Naive thymus-derived CD4-positive, alpha-beta T cell (primary cell): ENCODE measurements around the gene CDH4. TPM values are rescaled to one million over a fixed set of nuclear protein-coding genes. Genes with fewer than 3 reads are reported as not detected.

Experiments
- ATAC-seq: fragments of 150-1000 bp; cut with Tn5 transposase; 2 replicates; pipeline ENCODE4 v1.10.0; 2021; ENCODE audit warnings: mild to moderate bottlenecking, moderate library complexity
- CTCF ChIA-PET: fragments of 350-600 bp; sonication (Branson Sonifier 250); formaldehyde crosslinking; loops from one replicate; lab custom pipeline; 2021; ENCODE audit warnings: antibody characterized with exemption; lab: Charles Lee
- POLR2A ChIA-PET: fragments of 350-600 bp; sonication (Branson Sonifier 250); formaldehyde crosslinking; loops from one replicate; lab custom pipeline; 2021; ENCODE audit warnings: antibody characterized with exemption, inconsistent platforms; lab: Charles Lee
- DNase-seq, 9 donors: peaks; one replicate each; pipeline versions ENCODE4 v3.0.0 to v3.0.0-alpha.2; 2020 to 2022; ENCODE audit warnings: mixed read lengths in 1 of 9
- H3K27ac ChIP-seq: one replicate; pipeline ENCODE4 v1.7.0; 2013; ENCODE audit warnings: mild to moderate bottlenecking, low read depth, low read length, moderate library complexity
- H3K27me3 ChIP-seq, 2 donors: one replicate each; pipeline ENCODE4 v1.7.0; 2013; ENCODE audit warnings: low read length in 2 of 2, mild to moderate bottlenecking in 2 of 2, moderate library complexity in 2 of 2; ENCODE audit not compliant: control insufficient read depth in 2 of 2, insufficient read depth in 2 of 2
- H3K36me3 ChIP-seq, 3 experiments: 1 replicate in 2 of 3; 2 replicates in 1 of 3; pipeline ENCODE4 v1.7.0; 2013; ENCODE audit warnings: low read length in 3 of 3, mild to moderate bottlenecking in 3 of 3, moderate library complexity in 1 of 3; ENCODE audit not compliant: insufficient read depth in 3 of 3, control insufficient read depth in 2 of 3
- H3K4me1 ChIP-seq, 2 donors: one replicate each; pipeline ENCODE4 v1.7.0; 2013; ENCODE audit warnings: low read length in 2 of 2, mild to moderate bottlenecking in 2 of 2, moderate library complexity in 1 of 2; ENCODE audit not compliant: control insufficient read depth in 2 of 2, insufficient read depth in 2 of 2
- H3K4me3 ChIP-seq: 2 replicates; pipeline ENCODE4 v1.7.0; 2013; ENCODE audit warnings: mild to moderate bottlenecking, low read length
- H3K9me3 ChIP-seq, 3 experiments: 1 replicate in 2 of 3; 2 replicates in 1 of 3; pipeline ENCODE4 v1.7.0; 2013; ENCODE audit warnings: low read length in 3 of 3; ENCODE audit not compliant: control insufficient read depth in 2 of 3
- H3K27ac Mint-ChIP-seq, 9 donors: one replicate each; pipeline ENCODE4 v1.8.0; 2020 to 2022; ENCODE audit warnings: mixed read lengths in 9 of 9, mild to moderate bottlenecking in 8 of 9, moderate library complexity in 5 of 9, inconsistent platforms in 2 of 9
- H3K27me3 Mint-ChIP-seq, 5 donors: one replicate each; pipeline ENCODE4 v1.8.0; 2021 to 2022; ENCODE audit warnings: mixed read lengths in 5 of 5, mild to moderate bottlenecking in 1 of 5
- H3K36me3 Mint-ChIP-seq, 5 donors: one replicate each; pipeline ENCODE4 v1.8.0; 2020 to 2022; ENCODE audit warnings: mixed read lengths in 5 of 5, mild to moderate bottlenecking in 3 of 5, inconsistent platforms in 1 of 5
- H3K4me1 Mint-ChIP-seq, 7 donors: one replicate each; pipeline ENCODE4 v1.8.0; 2020 to 2022; ENCODE audit warnings: mixed read lengths in 7 of 7, mild to moderate bottlenecking in 3 of 7, inconsistent platforms in 1 of 7
- H3K4me3 Mint-ChIP-seq, 10 donors: one replicate each; pipeline ENCODE4 v1.8.0; 2020 to 2022; ENCODE audit warnings: mild to moderate bottlenecking in 10 of 10, mixed read lengths in 10 of 10, moderate library complexity in 6 of 10, inconsistent platforms in 2 of 10
- H3K9me3 Mint-ChIP-seq, 11 donors: one replicate each; pipeline ENCODE4 v1.8.0; 2020 to 2022; ENCODE audit warnings: mixed read lengths in 11 of 11, mild to moderate bottlenecking in 4 of 11, inconsistent platforms in 1 of 11, moderate library complexity in 1 of 11
- intact Hi-C, 2 donors: fragments of 100-400 bp; cut with micrococcal nuclease; formaldehyde crosslinking; loops; one replicate each; pipeline ENCODE4 v1.15.1; 2023
- polyA plus RNA-seq, 2 donors: library from polyadenylated mRNA; unstranded; fragments of 300-500 nt; fragmentation: Illumina TruSeq; gene quantifications; one replicate each; pipeline ENCODE4 v1.2.3, GENCODE V29; 2021
- total RNA-seq, 6 experiments: library from RNA in 5 of 6; stranded (reverse) in 5 of 6; gene quantifications; 1 replicate in 5 of 6; 2 replicates in 1 of 6; pipeline ENCODE4 v1.2.3 and lab custom pipeline; 2021 to 2026

Gene CDH4
- total and polyA plus RNA-seq, 7 experiments from 2014 or later: 0.05 to 0.43 (median 0.14) TPM; not detected in 1

- CTCF ChIA-PET: no interaction called here
- H3K27me3 ChIP-seq: no peaks in the 10 kb centered on the region
- no peak for ATAC-seq
These were observed 422.1 kb downstream of the CDH4 start for GRCh38 chr20:61674121-61674520.

GRCh38 chr20:61674688-61675087 lies 422.6 kb downstream of the CDH4 start:
- Histone ChIP-seq H3K27me3 (no peaks in the 10 kb centered on the region), H3K36me3 (no peaks in the 10 kb centered on the region), H3K4me1 (no peaks in the 10 kb centered on the region), H3K27ac (no peak overlapping the region), H3K4me3 (no peak overlapping the region), H3K9me3 (no peaks in the 10 kb centered on the region)
- no peak for DNase-seq
- H3K36me3 Mint-ChIP-seq: no peaks in the 10 kb centered on the region
- no peak overlapping the region for H3K27ac Mint-ChIP-seq
- H3K9me3 Mint-ChIP-seq: peaks cover 0 to 12% (median 0%) of the 10 kb centered on the region in 11 donors
- ATAC-seq: no peak
- peaks cover 0 to 1% (median 0%) of the 10 kb centered on the region in 7 donors for H3K4me1 Mint-ChIP-seq
- no peak overlapping the region for H3K4me3 Mint-ChIP-seq
- ChIA-PET CTCF (no interaction called here), POLR2A (no interaction called here)
- intact Hi-C loops: no loop called here
- H3K27me3 Mint-ChIP-seq: peaks cover 0 to 16% (median 0%) of the 10 kb centered on the region in 5 donors

More at GRCh38 chr20:61674121-61674520, 422.1 kb downstream of the CDH4 start:
- Mint-ChIP-seq H3K9me3 (peaks cover 0 to 12% (median 0%) of the 10 kb centered on the region in 11 donors), H3K27me3 (peaks cover 0 to 16% (median 0%) of the 10 kb centered on the region in 5 donors), H3K4me3 (no peak overlapping the region), H3K27ac (no peak overlapping the region), H3K36me3 (no peaks in the 10 kb centered on the region), H3K4me1 (peaks cover 0 to 1% (median 0%) of the 10 kb centered on the region in 7 donors)
- intact Hi-C loops: no loop called here
- Histone ChIP-seq H3K27ac (no peak overlapping the region), H3K4me3 (no peak overlapping the region), H3K36me3 (no peaks in the 10 kb centered on the region), H3K4me1 (no peaks in the 10 kb centered on the region), H3K9me3 (no peaks in the 10 kb centered on the region)
- POLR2A ChIA-PET: no interaction called here
- DNase-seq: no peak

GRCh38 chr20:61677928-61678327 lies 425.9 kb downstream of the CDH4 start:
- no peak overlapping the region for H3K27ac ChIP-seq
- H3K4me1 ChIP-seq: no peaks in the 10 kb centered on the region
- POLR2A ChIA-PET: no interaction called here
- peaks cover 0 to 4% (median 0%) of the 10 kb centered on the region in 11 donors for H3K9me3 Mint-ChIP-seq
- ATAC-seq (no peak), DNase-seq (no peak)
- H3K27ac Mint-ChIP-seq: no peak overlapping the region
- H3K4me1 Mint-ChIP-seq: peaks cover 0 to 1% (median 0%) of the 10 kb centered on the region in 7 donors
- H3K4me3 ChIP-seq: no peak overlapping the region
- no peaks in the 10 kb centered on the region for H3K9me3 ChIP-seq
- peaks cover 0 to 12% (median 0%) of the 10 kb centered on the region in 5 donors for H3K27me3 Mint-ChIP-seq
- no peaks in the 10 kb centered on the region for H3K36me3 Mint-ChIP-seq
- H3K36me3 ChIP-seq: no peaks in the 10 kb centered on the region
- CTCF ChIA-PET: no interaction called here
- no peak overlapping the region for H3K4me3 Mint-ChIP-seq
- intact Hi-C loops: no loop called here
- no peaks in the 10 kb centered on the region for H3K27me3 ChIP-seq

- no peak overlapping the region for H3K4me3 ChIP-seq
- H3K4me1 Mint-ChIP-seq: peaks cover 0 to 1% (median 0%) of the 10 kb centered on the region in 7 donors
- H3K27ac Mint-ChIP-seq: no peak overlapping the region
- no peaks in the 10 kb centered on the region for H3K36me3 Mint-ChIP-seq
- no peaks in the 10 kb centered on the region for H3K36me3 ChIP-seq
- H3K27me3 ChIP-seq: no peaks in the 10 kb centered on the region
- H3K27me3 Mint-ChIP-seq: peaks cover 0 to 13% (median 0%) of the 10 kb centered on the region in 5 donors
- DNase-seq (no peak), ATAC-seq (no peak)
- ChIA-PET POLR2A (no interaction called here), CTCF (no interaction called here)
- intact Hi-C loops: no loop called here
- H3K9me3 ChIP-seq: no peaks in the 10 kb centered on the region
- no peak overlapping the region for H3K27ac ChIP-seq
- peaks cover 0 to 4% (median 0%) of the 10 kb centered on the region in 11 donors for H3K9me3 Mint-ChIP-seq
- no peaks in the 10 kb centered on the region for H3K4me1 ChIP-seq
- H3K4me3 Mint-ChIP-seq: no peak overlapping the region
These were observed 426.4 kb downstream of the CDH4 start for GRCh38 chr20:61678437-61678836.

- ATAC-seq (no peak), DNase-seq (no peak)
- intact Hi-C loops: no loop called here
- Histone ChIP-seq H3K9me3 (no peaks in the 10 kb centered on the region), H3K4me1 (no peaks in the 10 kb centered on the region), H3K27me3 (no peaks in the 10 kb centered on the region), H3K36me3 (no peaks in the 10 kb centered on the region), H3K4me3 (no peak overlapping the region), H3K27ac (no peak overlapping the region)
- POLR2A ChIA-PET: no interaction called here
- peaks cover 0 to 1% (median 0%) of the 10 kb centered on the region in 7 donors for H3K4me1 Mint-ChIP-seq
- no peaks in the 10 kb centered on the region for H3K36me3 Mint-ChIP-seq
- peaks cover 0 to 7% (median 0%) of the 10 kb centered on the region in 11 donors for H3K9me3 Mint-ChIP-seq
- H3K27me3 Mint-ChIP-seq: peaks cover 0 to 17% (median 0%) of the 10 kb centered on the region in 5 donors
- CTCF ChIA-PET: no interaction called here
- no peak overlapping the region for H3K27ac Mint-ChIP-seq
- no peak overlapping the region for H3K4me3 Mint-ChIP-seq
These were observed 427.4 kb downstream of the CDH4 start for GRCh38 chr20:61679473-61679872.

- no peak overlapping the region for H3K27ac ChIP-seq
- H3K27me3 ChIP-seq: no peaks in the 10 kb centered on the region
- H3K36me3 ChIP-seq: no peaks in the 10 kb centered on the region
- no peak overlapping the region for H3K4me3 ChIP-seq
- H3K9me3 Mint-ChIP-seq: peaks cover 0 to 7% (median 0%) of the 10 kb centered on the region in 11 donors
- CTCF ChIA-PET: no interaction called here
- no peak for ATAC-seq
- no peak overlapping the region for H3K27ac Mint-ChIP-seq
- H3K4me1 ChIP-seq: no peaks in the 10 kb centered on the region
- peaks cover 0 to 17% (median 0%) of the 10 kb centered on the region in 5 donors for H3K27me3 Mint-ChIP-seq
- no peaks in the 10 kb centered on the region for H3K36me3 Mint-ChIP-seq
- no peaks in the 10 kb centered on the region for H3K9me3 ChIP-seq
- DNase-seq: no peak
- H3K4me3 Mint-ChIP-seq: no peak overlapping the region
- intact Hi-C loops: no loop called here
- H3K4me1 Mint-ChIP-seq: peaks cover 0 to 1% (median 0%) of the 10 kb centered on the region in 7 donors
- POLR2A ChIA-PET: no interaction called here
These were observed 428.0 kb downstream of the CDH4 start for GRCh38 chr20:61680096-61680495.
